Measurements from ENCODE around the gene GUCD1. TPM values are rescaled to one million over a fixed set of nuclear protein-coding genes. Genes with fewer than 3 reads are reported as not detected.

Gene GUCD1
- total and polyA plus RNA-seq, 2 of the 13 experiments (the other 11 are each of a cell fraction or from before 2014, with no cell fraction given) = 128 to 245 TPM

DNA sequence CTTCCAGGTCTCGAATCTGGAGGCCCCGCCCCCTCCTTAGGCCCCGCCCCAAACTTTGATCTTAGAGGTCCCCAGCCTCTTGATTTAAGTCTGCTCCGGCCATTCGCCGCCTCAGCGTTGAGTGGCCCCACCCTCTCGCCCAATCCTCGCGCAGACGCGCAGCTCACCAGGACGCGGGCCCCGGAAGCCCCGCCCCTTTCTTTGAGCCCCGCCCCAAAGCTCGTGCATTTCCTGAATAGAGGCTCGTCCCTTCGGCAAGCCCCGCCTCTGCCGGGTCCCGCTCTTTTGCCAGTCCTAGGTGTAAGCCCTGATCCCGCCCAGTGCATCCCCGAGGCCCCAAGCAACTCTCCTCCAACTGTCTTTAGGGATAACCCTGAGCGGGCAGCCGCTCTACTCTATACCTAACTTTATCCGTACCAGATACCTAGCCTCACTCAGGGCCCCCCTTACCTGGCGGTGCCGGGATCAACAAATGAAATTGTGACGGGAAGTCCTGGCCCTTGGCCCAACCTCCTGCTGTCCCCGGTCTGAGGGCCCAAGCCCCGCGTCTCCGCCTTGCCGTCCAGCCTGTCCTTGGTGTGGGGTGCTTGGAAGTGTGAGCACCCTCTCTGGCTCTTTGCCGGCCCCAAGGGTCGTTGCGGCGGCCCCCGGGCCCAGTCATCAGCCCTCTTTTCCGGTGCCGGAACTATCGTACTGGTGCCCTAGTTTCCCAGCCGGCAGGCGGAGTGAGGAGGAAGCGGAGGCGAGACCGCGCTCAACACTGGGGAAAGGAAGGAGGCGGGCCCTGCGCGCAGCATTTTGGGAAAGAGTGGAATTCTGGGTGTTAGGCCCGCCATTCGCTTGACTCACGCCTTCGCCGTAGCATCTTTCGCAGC lies 464 bp upstream of the GUCD1 start, which contains the start of gene SNRPD3 (continued):
- TF ChIP-seq, protein P1, sequence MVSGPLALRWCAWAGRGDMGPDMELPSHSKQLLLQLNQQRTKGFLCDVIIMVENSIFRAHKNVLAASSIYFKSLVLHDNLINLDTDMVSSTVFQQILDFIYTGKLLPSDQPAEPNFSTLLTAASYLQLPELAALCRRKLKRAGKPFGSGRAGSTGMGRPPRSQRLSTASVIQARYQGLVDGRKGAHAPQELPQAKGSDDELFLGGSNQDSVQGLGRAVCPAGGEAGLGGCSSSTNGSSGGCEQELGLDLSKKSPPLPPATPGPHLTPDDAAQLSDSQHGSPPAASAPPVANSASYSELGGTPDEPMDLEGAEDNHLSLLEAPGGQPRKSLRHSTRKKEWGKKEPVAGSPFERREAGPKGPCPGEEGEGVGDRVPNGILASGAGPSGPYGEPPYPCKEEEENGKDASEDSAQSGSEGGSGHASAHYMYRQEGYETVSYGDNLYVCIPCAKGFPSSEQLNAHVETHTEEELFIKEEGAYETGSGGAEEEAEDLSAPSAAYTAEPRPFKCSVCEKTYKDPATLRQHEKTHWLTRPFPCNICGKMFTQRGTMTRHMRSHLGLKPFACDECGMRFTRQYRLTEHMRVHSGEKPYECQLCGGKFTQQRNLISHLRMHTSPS (CRISPR knock-in tag; IDR thresholded peaks at IDR 0.05; ENCODE audit: low read depth) = peak; percentile 67; the same call in 1 of the 2 replicates
- TF ChIP-seq ADNP (CRISPR knock-in tag; IDR thresholded peaks at IDR 0.05) (no peak), MTA1 (CRISPR knock-in tag; IDR thresholded peaks at IDR 0.05; ENCODE audit: borderline replicate concordance) (peak; percentile 81; the same call in 1 of the 2 replicates), ZNF747 (CRISPR knock-in tag; IDR thresholded peaks at IDR 0.05; ENCODE audit: borderline replicate concordance) (peak; percentile 41; the same call in 1 of the 2 replicates), HMG20A (CRISPR knock-in tag; IDR thresholded peaks at IDR 0.05; ENCODE audit: borderline replicate concordance) (no peak), FOSL1 (CRISPR knock-in tag; IDR thresholded peaks at IDR 0.05; ENCODE audit: borderline replicate concordance) (no peak), ZBTB7A (CRISPR knock-in tag; IDR thresholded peaks at IDR 0.05) (no peak), KMT2A (CRISPR knock-in tag; IDR thresholded peaks at IDR 0.05) (peak; percentile 93), SPEN (CRISPR knock-in tag; IDR thresholded peaks at IDR 0.05; ENCODE audit: low read depth) (peak; percentile 98; the same call in 1 of the 2 replicates), NR2F2 (IDR thresholded peaks at IDR 0.05; ENCODE audit: borderline replicate concordance, low read depth) (peak; percentile 17; the same call in 1 of the 2 replicates), ZNF207 (IDR thresholded peaks at IDR 0.05; ENCODE audit: borderline replicate concordance) (no peak)
- TF ChIP-seq, protein P2, sequence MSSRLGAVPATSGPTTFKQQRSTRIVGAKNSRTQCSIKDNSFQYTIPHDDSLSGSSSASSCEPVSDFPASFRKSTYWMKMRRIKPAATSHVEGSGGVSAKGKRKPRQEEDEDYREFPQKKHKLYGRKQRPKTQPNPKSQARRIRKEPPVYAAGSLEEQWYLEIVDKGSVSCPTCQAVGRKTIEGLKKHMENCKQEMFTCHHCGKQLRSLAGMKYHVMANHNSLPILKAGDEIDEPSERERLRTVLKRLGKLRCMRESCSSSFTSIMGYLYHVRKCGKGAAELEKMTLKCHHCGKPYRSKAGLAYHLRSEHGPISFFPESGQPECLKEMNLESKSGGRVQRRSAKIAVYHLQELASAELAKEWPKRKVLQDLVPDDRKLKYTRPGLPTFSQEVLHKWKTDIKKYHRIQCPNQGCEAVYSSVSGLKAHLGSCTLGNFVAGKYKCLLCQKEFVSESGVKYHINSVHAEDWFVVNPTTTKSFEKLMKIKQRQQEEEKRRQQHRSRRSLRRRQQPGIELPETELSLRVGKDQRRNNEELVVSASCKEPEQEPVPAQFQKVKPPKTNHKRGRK (CRISPR knock-in tag; IDR thresholded peaks at IDR 0.05) = no peak
- TF ChIP-seq, protein P3, sequence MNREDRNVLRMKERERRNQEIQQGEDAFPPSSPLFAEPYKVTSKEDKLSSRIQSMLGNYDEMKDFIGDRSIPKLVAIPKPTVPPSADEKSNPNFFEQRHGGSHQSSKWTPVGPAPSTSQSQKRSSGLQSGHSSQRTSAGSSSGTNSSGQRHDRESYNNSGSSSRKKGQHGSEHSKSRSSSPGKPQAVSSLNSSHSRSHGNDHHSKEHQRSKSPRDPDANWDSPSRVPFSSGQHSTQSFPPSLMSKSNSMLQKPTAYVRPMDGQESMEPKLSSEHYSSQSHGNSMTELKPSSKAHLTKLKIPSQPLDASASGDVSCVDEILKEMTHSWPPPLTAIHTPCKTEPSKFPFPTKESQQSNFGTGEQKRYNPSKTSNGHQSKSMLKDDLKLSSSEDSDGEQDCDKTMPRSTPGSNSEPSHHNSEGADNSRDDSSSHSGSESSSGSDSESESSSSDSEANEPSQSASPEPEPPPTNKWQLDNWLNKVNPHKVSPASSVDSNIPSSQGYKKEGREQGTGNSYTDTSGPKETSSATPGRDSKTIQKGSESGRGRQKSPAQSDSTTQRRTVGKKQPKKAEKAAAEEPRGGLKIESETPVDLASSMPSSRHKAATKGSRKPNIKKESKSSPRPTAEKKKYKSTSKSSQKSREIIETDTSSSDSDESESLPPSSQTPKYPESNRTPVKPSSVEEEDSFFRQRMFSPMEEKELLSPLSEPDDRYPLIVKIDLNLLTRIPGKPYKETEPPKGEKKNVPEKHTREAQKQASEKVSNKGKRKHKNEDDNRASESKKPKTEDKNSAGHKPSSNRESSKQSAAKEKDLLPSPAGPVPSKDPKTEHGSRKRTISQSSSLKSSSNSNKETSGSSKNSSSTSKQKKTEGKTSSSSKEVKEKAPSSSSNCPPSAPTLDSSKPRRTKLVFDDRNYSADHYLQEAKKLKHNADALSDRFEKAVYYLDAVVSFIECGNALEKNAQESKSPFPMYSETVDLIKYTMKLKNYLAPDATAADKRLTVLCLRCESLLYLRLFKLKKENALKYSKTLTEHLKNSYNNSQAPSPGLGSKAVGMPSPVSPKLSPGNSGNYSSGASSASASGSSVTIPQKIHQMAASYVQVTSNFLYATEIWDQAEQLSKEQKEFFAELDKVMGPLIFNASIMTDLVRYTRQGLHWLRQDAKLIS (CRISPR knock-in tag; IDR thresholded peaks at IDR 0.05) = no peak
- TF ChIP-seq, protein P4, sequence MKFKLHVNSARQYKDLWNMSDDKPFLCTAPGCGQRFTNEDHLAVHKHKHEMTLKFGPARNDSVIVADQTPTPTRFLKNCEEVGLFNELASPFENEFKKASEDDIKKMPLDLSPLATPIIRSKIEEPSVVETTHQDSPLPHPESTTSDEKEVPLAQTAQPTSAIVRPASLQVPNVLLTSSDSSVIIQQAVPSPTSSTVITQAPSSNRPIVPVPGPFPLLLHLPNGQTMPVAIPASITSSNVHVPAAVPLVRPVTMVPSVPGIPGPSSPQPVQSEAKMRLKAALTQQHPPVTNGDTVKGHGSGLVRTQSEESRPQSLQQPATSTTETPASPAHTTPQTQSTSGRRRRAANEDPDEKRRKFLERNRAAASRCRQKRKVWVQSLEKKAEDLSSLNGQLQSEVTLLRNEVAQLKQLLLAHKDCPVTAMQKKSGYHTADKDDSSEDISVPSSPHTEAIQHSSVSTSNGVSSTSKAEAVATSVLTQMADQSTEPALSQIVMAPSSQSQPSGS (CRISPR knock-in tag; IDR thresholded peaks at IDR 0.05) = peak; percentile 77
- TF ChIP-seq, protein P5, sequence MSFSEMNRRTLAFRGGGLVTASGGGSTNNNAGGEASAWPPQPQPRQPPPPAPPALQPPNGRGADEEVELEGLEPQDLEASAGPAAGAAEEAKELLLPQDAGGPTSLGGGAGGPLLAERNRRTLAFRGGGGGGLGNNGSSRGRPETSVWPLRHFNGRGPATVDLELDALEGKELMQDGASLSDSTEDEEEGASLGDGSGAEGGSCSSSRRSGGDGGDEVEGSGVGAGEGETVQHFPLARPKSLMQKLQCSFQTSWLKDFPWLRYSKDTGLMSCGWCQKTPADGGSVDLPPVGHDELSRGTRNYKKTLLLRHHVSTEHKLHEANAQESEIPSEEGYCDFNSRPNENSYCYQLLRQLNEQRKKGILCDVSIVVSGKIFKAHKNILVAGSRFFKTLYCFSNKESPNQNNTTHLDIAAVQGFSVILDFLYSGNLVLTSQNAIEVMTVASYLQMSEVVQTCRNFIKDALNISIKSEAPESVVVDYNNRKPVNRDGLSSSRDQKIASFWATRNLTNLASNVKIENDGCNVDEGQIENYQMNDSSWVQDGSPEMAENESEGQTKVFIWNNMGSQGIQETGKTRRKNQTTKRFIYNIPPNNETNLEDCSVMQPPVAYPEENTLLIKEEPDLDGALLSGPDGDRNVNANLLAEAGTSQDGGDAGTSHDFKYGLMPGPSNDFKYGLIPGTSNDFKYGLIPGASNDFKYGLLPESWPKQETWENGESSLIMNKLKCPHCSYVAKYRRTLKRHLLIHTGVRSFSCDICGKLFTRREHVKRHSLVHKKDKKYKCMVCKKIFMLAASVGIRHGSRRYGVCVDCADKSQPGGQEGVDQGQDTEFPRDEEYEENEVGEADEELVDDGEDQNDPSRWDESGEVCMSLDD (CRISPR knock-in tag; IDR thresholded peaks at IDR 0.05; ENCODE audit: borderline replicate concordance) = peak; percentile 65; the same call in 1 of the 2 replicates
